ENCODE results near the gene SUMO3.

Gene SUMO3

DNA sequence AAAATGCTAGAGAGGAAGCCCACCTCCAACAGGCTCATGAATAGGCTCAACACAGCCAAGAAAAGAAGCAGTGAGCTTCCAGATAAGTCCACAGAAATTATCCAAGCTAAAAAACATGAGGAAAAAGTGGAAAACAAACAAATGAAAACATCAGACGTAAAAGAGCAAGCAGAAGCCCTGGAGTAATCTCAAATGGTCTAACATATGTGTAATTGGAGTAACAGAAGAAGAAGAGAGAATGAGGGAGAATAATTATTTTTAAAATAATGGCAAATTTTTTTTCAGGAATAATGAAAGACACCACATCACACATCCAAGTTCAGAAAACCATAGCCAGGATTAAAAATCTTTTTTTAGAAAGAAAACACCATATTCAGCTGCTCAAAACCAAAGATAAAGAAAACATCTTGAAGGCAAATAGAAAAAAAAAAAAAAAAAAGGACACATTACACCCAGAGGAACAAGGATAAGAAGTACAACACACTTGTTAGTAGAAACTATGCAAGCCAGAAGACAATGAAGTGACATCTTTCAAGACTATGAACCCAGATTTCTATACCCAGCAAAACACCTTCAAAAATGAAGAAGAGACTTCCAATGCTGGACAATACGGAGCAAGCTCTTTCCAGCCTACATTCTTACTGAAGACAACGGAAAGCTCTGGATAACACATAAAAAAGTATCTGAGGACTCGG is 10.6 kb upstream of the SUMO3 start:
- no peak for DNase-seq (ENCODE audit: low spot score)

DNA sequence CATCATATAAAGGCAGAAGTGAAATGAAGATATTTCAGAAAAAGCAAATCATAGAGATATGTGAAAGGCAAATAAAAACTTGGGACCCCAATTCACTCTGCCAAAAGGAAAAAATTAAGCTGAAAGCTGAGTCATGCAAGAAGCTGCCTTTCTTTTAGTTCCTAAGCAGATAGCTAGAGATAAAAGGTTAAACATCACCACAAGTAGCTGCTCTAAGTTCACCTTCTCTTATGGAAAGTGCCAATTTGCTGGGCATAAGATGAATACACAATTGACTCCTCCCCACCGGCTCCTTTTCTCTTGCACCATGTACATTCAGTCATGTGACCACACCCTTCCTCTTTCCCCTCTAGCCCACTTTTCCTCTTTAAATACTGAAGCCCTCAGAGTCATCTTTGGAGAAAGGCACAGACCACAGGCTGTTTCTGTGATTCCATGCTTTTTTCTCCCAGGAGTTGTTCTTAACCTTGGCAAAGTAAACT is 5.4 kb upstream of the SUMO3 start:
- DNase-seq (ENCODE audit: low spot score) = no peak

DNA sequence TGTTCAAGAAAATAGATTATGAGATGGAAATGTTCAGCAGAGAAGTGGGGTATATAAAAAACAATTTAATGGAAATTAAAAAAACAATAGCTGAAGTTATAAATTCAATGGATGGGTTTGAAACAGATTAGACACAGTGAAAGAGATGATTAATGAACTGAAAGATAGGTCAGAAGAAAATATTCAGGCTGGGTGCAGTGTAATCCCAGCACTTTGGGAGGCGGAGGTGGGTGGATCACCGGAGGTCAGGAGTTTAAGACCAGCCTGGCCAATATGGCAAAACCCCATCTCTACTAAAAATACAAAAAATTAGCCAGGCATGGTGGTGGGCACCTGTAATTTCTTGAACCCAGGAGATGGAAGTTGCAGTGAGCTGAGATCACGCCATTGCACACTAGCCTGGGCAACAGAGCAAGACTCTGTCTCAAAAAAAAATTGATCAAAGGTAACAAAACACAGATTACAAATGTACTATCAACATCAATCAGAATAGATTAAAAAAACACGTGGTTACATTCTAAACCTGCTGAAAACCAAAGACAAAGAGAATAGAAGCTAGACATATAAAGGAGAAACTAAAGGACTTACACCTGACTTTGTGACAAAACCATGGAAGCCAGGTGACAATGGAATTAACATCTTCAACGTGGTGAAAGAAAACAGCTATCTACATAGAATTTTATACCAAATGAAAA is 4.8 kb upstream of the SUMO3 start:
- no peak for DNase-seq (ENCODE audit: low spot score)

DNA sequence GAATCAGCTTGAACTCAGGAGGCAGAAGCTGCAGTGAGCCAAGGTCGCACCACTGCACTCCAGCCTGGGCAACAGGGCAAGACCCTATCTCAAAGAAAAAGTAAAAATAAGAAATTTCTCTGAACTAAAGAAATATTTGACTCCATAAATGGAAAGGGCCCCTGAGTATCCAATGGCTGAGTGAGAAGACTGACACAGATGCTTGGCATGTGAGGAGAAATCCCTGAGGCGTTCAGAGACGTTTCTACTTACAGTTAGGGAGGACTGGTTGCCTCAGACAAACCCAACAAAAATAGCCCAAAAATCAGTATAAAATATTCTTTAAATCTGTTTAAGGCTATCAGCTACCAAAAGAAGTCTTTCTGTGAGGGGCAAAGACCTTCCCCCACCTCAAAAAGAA is 3.0 kb upstream of the SUMO3 start:
- no peak for DNase-seq (ENCODE audit: low spot score)

DNA sequence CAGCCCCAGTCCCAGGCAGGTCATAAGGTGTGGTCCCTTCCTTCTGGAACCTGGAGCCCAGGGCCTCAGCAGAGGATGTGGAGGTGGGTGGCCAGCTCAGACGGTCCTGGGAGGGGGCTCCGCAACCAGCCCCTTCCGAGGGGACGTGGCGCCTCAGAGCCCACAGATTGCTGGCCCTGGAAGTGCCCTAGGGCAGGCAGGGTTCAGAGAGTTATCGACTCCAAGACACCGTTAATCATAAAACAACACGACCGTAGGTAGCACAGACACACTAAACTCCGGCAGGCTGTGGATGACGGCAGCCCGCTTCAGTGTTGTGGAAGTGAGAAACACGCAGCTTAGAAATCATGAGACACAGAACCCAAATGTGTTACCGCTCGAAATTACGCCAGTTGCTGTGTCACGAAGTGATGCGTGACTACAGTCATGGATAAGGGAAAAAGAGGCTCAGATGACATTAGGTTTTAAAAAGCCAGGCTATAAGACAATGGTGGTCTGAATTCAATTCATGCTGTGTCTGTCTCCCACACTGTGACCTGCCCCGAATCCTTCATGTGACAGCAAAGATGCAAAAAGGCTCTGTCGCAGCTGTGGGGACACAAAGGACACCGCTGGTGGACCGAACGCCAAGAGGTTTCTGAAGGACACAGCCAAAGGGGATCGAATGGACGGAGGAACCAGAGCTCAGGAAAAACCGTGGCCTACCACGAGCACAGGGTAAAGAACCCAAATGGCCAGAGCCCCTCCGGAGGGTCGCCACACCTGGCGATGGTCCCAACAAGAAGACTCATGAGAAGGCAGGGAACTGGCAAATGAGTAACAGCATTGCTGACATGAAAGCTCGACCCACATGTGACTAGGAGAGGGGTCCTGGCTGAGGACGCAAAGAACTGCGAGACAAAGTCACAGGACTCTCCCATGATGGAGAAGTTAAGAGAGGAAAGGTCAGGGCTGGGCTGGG is 1.7 kb upstream of the SUMO3 start:
- no peak for DNase-seq (ENCODE audit: low spot score)

DNA sequence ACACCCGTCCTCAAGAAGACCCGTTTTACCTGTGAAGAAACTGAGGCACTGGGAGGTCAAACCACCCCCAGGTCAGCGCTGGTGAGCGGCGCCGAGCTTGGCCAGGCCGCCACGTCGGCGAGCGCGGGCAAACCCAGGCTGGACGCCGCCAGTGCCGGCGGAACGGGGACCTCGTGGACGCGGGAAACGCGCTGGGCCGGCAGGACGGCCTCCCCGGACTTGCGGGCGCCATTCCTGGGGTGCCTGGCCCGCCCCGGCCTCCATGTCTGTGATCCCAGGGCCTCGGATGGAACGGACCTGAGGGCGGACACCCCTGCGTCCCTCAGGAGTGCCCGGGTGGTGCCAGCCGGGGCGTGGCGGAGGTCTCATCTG is 764 bp upstream of the SUMO3 start:
- DNase-seq (ENCODE audit: low spot score) = no peak

DNA sequence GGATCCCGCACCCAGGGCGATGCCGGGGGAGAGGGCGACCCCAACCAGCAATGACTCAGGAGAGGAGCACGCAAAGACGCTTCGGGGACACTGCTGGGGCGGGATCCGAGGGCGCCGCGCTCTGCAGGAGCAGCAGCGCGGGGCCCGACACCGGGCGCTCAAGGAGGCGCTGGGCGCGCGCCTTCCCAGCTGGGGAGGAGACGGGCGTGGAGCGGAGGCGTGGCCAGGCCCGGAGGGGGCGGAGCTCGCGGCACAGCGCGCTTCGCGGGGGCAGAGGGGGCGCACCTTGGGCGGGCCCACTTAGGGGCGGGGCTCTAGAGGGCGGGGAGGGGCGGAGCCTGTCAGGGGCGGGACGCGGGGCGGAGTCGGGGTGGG is 369 bp downstream of the SUMO3 start:
- peak; percentile 93 for DNase-seq (ENCODE audit: low spot score)

DNA sequence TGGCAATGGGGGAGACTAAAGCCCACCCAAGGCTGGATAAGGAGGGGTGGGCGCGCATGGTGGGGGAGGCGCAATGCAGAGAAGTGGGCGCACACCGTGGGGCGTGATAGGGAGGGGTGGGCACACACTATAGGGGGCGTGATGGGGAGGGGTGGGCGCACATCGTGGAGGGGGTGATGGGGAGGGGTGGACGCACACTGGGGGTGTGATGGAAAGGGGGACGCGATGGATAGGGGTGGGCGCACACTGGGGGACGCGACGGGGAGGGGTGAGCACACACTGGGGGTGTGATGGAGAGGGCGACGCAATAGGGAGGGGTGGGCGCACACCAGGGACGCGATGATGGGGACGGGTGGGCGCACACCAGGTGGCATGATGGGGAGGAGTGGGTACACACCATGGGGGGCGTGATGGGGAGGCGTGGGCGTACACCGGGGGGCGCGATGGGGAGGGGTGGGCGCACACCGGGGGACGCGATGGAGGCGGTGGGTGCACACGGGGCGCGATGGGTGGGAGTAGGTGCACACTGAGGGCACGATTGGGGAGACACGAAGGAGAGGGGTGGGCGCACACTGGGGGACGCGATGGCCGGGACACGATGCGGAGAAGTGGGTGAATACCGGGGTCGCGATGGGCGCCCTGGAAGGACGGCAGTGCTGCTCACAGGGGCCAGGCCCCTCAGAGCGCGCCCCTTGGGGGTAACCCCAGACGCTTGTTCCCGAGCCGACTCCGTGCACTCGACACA is 929 bp downstream of the SUMO3 start:
- DNase-seq (ENCODE audit: low spot score) = no peak

DNA sequence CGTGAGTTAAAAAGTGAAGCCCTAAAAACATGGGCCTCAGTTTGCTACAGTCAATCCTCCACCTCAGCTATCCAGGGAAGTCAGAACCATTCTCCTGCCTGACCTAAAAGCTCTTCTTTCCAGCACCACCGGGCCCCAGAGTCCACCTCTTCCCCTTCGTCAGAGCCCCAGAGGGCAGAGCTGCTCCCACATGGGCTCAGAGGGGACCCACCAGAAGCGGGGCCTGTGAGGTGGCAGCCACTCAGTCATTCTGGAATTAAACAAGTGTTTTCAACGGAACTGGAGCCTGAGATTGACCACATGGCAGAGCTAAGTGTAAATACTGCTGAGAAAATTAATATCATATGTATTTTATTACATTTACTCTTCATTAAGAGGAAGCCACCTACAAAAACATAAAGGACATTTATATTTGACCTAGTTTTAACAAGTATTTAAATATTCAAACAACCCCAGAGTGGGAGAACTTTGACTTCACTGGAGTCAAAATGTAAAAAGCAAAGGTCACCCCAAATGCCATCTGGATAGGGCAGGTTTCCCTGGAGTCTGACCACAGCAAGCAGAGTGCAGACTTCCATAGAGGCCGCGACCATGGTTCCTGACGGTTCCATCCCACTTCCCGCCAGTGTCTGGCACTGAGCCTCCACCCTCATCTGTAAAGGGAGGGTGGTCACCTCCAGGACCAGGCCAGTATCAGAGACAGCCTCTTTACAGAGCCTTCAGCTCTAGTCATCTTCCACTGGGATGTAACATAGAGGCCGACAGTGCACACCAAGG is 1.8 kb downstream of the SUMO3 start:
- no peak for DNase-seq (ENCODE audit: low spot score)

DNA sequence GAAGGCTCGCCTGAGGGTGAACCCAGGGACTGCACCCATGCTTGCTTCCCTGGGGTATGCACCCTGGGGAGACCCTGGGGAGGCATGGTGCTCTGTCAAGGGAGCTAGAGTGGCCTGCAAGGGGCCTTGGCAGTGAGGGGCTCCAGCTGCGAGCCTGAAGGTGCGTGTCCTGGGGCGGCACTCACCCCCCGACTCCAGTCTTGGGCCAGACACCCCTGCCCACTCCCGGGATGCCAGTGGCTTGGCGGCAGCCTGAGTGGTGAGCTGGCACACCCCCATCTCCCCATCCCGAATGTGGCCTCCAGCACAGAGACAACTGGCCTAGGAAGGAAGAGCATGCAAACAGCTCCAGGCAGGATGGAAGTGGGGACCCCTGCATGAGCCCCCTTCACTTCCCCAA is 2.6 kb downstream of the SUMO3 start:
- DNase-seq (ENCODE audit: low spot score) = no peak

DNA sequence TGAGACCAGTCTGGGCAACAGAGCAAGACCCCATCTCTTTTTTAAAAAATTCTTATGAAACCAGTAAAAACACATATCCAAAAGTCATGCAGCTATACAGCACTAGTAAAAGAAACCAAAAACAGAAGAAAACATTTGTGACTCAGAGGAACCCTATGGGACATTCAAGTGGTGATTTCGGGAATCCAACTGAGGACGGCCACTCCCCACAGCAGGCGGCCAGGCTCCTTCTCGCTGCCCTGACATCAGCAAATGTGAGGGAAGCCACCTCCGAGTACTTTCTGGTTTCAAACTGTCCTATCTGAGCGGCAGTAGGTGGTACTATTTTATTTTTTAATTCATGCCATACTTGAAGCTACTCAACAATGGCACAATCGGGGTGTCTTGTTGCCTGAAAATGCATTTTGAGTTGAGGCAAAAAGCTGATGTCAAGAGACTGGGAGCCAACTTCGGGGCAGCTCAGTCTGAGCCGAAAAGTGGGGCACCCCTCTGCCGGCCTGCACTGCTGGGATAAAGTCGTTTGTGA is 3.3 kb downstream of the SUMO3 start:
- no peak for DNase-seq (ENCODE audit: low spot score)

DNA sequence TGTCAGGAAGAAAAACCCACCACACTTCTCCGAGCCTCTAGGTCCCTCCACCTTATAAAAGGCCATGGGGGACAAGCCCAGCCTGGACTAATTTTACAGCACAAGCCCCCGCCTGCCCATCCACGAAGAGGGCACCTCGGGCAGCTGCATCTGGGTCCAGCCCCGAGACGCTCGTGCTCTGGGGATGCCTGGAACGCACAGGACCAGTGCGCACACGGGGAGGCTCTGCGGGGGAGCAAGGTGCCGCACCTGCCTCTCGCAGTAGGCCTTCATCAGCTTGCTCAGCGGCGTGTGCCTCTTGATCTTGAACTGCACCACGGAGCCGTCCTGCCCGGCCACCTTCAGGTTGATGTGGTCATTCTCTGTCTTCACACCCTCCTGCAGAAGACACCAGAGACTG is 4.1 kb downstream of the SUMO3 start:
- DNase-seq (ENCODE audit: low spot score) = no peak

DNA sequence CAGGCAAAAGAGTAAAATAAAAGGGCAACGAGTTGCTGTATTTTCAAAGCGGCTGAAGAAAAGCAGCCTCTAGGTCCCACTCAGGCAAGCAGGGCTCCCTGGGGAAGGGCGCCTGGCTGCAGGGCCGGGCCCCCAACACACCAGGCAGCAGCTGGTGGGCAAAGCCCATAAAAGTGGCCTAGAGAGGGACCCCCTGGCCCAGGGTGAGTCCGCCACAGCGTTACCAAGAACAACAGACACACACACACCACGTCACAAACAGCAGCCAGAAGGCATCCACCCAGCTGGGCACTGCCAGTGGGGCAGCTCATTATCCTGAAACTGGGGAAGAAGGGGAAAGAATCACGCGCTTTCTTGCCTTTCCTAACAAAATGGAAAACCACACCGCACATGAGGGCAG is 4.7 kb downstream of the SUMO3 start:
- DNase-seq (ENCODE audit: low spot score) = no peak

DNA sequence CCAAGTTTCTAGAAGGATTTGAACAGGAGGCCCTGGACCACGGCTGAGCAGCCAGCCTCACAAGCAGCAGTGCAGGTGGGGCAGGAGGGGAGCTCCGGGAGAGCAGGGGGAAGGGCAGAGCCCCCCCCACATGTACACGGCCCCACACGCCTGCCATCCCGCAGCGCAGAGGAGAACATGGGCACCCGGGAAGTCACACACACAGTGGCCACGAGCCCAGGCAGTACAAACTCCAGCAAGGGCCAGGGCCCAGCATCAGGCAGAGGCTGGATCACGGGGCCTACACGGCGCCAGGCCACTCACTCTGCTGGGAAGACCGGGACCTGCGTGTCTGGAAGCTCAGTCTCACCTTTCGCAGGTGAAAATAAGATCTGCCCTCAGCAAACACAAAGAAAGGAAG is 5.2 kb downstream of the SUMO3 start:
- DNase-seq (ENCODE audit: low spot score) = no peak

DNA sequence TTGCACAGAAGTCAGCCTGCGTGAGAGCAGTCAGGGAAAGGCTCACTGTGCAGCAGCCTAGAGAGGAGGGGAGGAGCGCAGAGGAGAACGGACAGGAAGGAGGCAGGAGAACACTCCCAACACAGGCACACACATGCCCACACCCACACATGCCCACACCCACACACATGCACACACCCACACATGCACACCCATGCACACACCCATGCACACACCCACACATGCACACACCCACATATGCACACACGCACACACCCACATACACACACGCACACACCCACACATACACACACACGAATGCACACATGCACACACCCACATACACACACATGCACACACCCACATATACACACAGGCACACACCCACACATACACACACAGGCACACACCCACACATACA is 7.1 kb downstream of the SUMO3 start:
- DNase-seq (ENCODE audit: low spot score) = no peak

DNA sequence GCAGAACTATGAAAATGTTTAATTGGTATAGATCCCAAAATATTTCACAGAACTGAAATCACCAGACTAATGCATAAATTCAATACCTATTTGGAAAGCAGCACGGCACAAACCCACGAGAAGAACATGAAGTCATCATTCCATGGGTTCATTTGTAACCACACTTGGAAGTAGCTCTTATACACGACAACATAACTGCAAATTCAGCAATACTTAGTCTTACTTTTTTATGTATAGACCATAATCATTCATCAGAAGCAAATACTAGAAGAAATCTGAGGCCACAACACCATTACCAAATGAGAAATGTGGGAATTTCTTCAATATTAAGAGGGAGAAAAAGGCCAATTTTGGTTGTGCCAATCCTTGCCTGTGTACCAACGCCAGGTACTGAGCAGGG is 12.0 kb downstream of the SUMO3 start:
- DNase-seq (ENCODE audit: low spot score) = no peak

DNA sequence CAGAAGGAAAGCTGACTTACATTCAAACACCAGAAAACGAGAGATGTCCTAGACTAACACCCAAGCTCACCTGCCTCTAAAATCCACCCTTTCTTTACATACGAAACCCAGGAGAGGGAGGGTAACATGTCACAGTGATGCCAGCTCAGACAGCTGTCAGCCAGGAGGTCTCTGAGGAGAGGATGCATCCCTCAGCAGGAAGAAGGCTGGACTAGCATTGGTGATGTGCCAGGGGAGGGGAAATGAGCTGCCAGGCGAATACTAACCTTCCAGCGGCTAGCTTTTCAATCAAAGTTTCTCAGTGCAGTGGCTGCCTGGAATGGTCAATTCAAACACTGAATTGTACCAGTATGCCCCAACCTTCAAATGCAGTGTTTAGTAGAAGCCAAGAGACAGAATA is 12.6 kb downstream of the SUMO3 start:
- no peak for DNase-seq (ENCODE audit: low spot score)

DNA sequence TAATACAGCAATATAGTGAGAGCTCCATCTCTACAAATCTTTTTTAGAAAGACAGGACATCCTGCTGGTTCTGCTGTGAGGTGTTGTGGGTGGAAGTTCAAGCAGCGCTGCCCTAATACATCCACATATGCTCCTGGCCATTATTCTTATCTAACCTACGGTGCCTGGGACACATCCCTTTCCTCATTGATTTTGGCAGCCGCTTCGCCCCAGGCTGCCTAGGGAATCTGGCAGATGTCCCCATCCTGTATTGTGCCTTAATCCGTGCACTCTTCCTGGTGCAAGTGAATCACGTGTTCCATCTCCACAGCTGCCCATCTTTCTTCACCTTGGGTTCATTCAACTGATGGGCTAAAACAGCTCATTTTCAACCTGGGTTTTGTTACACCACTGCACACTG is 13.1 kb downstream of the SUMO3 start:
- DNase-seq (ENCODE audit: low spot score) = no peak

DNA sequence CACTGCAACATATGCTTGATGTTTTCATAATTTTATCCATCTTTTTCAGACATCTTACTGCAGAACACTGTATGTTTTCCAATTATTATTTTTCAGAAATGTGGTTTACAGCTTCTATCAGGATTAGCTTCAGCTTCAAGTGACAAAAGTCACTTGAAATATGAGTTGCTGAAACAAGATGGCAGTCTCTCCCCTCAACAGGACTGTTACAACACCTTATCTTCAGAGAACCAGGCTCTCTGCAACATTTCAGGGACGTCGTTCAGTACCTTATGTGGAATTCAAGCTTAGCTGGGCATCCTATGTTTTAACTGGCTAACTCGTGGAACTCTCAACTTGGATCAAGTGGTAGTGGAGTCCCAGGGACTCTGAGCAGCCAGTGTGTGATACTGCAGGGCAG is 14.2 kb downstream of the SUMO3 start:
- no peak for DNase-seq (ENCODE audit: low spot score)

DNA sequence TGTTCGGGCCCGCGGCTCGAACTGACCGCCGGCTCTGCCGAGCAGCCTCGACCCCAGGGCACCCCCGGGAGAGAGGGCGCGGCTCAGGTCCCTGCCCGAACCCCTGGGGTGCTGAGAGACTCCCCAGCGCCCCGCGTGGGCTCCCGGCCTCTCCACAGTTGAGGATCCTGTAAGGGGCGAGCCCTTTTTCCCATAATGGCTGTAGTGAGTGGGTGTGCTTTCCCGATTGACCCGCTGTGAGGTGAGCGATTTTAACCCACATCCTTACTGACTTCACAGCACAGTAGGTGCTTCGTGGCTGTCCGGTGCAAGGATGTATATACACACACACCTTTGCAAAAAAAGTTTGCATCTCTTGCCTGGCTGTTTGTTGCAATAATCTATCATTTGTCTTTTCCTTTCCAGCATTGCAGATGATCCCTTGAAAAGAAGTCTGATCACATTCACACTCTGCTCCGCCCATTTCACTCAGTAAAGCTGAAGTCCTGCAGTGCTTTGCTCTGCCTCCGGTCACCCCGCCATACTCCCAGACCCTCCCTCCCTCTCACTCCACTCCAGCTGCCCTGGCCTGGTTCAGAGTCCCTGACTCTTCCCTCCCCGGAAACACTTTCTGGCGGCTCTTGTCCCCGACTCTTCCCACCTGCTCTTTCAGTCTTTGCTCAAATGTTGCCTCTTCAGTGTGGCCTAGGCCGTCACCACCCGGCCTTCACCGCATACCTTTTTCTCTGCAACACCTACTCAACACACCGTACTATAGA is 15.3 kb downstream of the SUMO3 start:
- DNase-seq (ENCODE audit: low spot score) = no peak

All from CD4-positive, alpha-beta T cell treated with Interleukin-2 at 100 ng/mL for 4 hours (primary cell).